ENCODE data around the gene HTR6. TPM values are rescaled to one million over a fixed set of nuclear protein-coding genes. Genes with fewer than 3 reads are reported as not detected.

The HTR6 gene
- total RNA-seq, 4 donors from 2014 or later = not detected

GRCh38 chr1:19690342-19690741 lies 25.7 kb downstream of the HTR6 start:
- Histone ChIP-seq H3K4me3 (no peak overlapping the region), H3K4me1 (no peaks in the 10 kb centered on the region), H3K36me3 (peaks cover 0 to 93% (median 0%) of the 10 kb centered on the region in 3 donors), H3K9me3 (peaks cover 0 to 13% (median 0%) of the 10 kb centered on the region in 4 donors), H3K27ac (no peak overlapping the region), H3K27me3 (no peaks in the 10 kb centered on the region)
- 93 to 96% methylated on average over 7 of the region's 7 CpGs for WGBS, 2 donors
- TF ChIP-seq CTCF (IDR thresholded peaks at IDR 0.05) = no peak
- no peak for TF ChIP-seq POLR2A (IDR thresholded peaks at IDR 0.05)
- no peak for TF ChIP-seq EP300 (IDR thresholded peaks at IDR 0.05)
- no peak for DNase-seq (ENCODE audit: low spot score in 2 of 2)

- H3K4me3 ChIP-seq = no peak overlapping the region
- peaks cover 0 to 95% (median 0%) of the 10 kb centered on the region in 3 donors for H3K36me3 ChIP-seq
- 82 to 87% methylated on average over 12 to 14 of the region's 14 CpGs for WGBS, 2 donors
- DNase-seq (ENCODE audit: low spot score in 2 of 2) = no peak
- no peak overlapping the region for H3K27ac ChIP-seq
- H3K9me3 ChIP-seq = peaks cover 0 to 8% (median 0%) of the 10 kb centered on the region in 4 donors
- H3K27me3 ChIP-seq = no peaks in the 10 kb centered on the region
- H3K4me1 ChIP-seq = no peaks in the 10 kb centered on the region
- TF ChIP-seq POLR2A (IDR thresholded peaks at IDR 0.05) (no peak), EP300 (IDR thresholded peaks at IDR 0.05) (no peak), CTCF (IDR thresholded peaks at IDR 0.05) (no peak)
Measured at GRCh38 chr1:19694298-19694697, 29.6 kb downstream of the HTR6 start.

- H3K27me3 ChIP-seq = no peaks in the 10 kb centered on the region
- H3K4me3 ChIP-seq = no peak overlapping the region
- TF ChIP-seq CTCF (IDR thresholded peaks at IDR 0.05) (no peak), POLR2A (IDR thresholded peaks at IDR 0.05) (no peak), EP300 (IDR thresholded peaks at IDR 0.05) (no peak)
- H3K36me3 ChIP-seq = peaks cover 0 to 95% (median 0%) of the 10 kb centered on the region in 3 donors
- H3K4me1 ChIP-seq = no peaks in the 10 kb centered on the region
- no peak for DNase-seq (ENCODE audit: low spot score in 2 of 2)
- WGBS, 2 donors = 93 to 94% methylated on average over 7 of the region's 7 CpGs
- no peak overlapping the region for H3K27ac ChIP-seq
- no peaks in the 10 kb centered on the region for H3K9me3 ChIP-seq
Measured at GRCh38 chr1:19695772-19696171, 31.1 kb downstream of the HTR6 start.

GRCh38 chr1:19696820-19697219 lies 32.1 kb downstream of the HTR6 start:
- no peak overlapping the region for H3K4me3 ChIP-seq
- DNase-seq (ENCODE audit: low spot score in 2 of 2) = no peak
- no peaks in the 10 kb centered on the region for H3K4me1 ChIP-seq
- 96 to 97% methylated on average over 8 of the region's 8 CpGs for WGBS, 2 donors
- TF ChIP-seq POLR2A (IDR thresholded peaks at IDR 0.05) (no peak), CTCF (IDR thresholded peaks at IDR 0.05) (no peak), EP300 (IDR thresholded peaks at IDR 0.05) (no peak)
- H3K27me3 ChIP-seq = no peaks in the 10 kb centered on the region
- H3K27ac ChIP-seq = no peak overlapping the region
- H3K36me3 ChIP-seq = peaks cover 0 to 87% (median 0%) of the 10 kb centered on the region in 3 donors
- no peaks in the 10 kb centered on the region for H3K9me3 ChIP-seq

- no peaks in the 10 kb centered on the region for H3K4me1 ChIP-seq
- no peaks in the 10 kb centered on the region for H3K27me3 ChIP-seq
- no peak for DNase-seq (ENCODE audit: low spot score in 2 of 2)
- H3K4me3 ChIP-seq = no peak overlapping the region
- H3K9me3 ChIP-seq = no peaks in the 10 kb centered on the region
- peaks cover 0 to 85% (median 0%) of the 10 kb centered on the region in 3 donors for H3K36me3 ChIP-seq
- WGBS, 2 donors = 85 to 96% methylated on average over 3 to 4 of the region's 4 CpGs
- TF ChIP-seq EP300 (IDR thresholded peaks at IDR 0.05) = no peak
- H3K27ac ChIP-seq = no peak overlapping the region
Measured at GRCh38 chr1:19698181-19698580, 33.5 kb downstream of the HTR6 start.

Measured in tibial nerve (tissue), 4 donors.